Glomerular visceral epithelial cell (primary cell): ENCODE data around the gene CNTNAP2.
"Not testable (repeated sequence)": the region's sequence is repeated elsewhere in the genome, so short reads cannot be mapped to it uniquely, and the experiment has no call there.

Experiments used
- DNase-seq: peaks from one replicate; pipeline ENCODE4 v3.0.0-alpha.2; 2016; ENCODE audit errors: extremely low spot score

The CNTNAP2 gene

GRCh38 chr7:147759327-147759943 is 1642.8 kb downstream of the CNTNAP2 start:
- no peak for DNase-seq

- no peak for DNase-seq
These were observed 1648.7 kb downstream of the CNTNAP2 start for GRCh38 chr7:147765301-147765700.

GRCh38 chr7:147771344-147771743 is 1654.7 kb downstream of the CNTNAP2 start:
- DNase-seq, result no peak

DNA sequence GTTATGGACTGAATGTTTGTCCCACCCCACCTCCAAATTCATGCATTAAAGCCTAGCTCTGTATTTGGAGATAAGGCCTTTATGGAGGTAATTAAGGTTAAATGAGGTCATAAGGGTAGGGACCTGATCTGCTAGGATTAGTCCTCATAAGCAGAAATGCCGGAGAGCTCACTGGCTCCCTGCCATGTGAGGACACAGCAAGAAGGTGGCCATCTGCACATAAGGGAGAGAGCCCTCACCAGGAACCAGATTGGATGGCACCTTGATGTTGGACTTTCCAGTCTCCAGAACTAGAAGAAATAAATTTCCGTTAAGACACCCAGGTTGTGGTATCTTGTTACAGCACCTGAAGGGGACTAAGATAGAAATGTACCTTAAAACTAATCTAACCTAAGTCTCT is 1657.9 kb downstream of the CNTNAP2 start:
- no peak for DNase-seq

DNA sequence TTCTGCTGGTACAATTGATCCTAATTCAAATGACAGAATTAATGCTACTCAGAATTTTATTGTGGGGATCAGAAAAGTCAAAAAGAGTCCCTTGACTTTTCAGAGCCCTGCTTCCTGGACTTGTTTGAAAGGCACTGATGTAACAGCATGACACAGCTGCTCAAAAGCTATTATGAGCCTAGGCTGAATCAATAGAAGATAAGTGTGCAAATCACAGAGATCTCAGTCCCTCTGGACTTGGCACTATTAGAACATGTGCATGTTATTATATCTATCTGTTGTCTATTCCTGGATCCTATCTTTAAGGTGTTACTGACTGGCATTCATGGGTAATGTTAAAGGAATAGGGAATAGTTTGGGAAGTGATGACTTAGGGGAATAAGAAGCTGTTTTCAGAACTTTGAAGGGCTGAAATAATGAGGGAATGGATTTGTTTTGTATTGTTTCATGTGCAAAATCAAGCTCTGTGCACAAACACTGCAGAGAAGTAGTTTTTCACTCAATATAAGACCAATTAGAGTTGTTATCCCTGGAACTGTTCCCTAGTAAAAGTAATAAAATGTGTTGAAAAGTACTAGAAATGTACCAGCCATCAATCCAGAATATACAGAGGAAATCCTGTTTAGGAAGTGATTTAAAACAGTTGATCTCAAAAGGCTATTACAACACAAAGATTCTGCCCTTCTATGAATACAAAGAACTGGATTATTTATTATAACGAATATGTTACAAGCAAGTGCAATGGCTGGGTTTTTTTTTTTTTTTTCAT is 1659.1 kb downstream of the CNTNAP2 start:
- DNase-seq, result no peak

DNA sequence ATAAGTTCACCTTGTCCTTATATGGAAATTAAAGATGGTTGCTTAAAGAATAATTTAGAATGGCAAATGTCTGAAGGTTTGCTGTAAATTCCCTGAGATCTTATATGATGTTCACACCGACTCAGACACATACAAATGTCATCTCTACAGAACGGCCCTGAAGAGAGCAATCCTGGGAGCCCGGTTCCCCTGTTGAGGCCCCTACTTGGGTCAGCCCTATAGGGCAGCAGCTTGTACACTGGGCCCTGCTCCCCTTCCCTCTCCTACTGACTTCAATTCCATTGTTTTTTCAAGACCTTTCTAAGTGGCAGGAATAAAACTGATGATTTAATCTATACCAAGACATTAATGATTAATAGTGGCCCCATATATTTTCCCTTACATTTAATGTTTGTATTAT is 1660.7 kb downstream of the CNTNAP2 start:
- no peak for DNase-seq

DNA sequence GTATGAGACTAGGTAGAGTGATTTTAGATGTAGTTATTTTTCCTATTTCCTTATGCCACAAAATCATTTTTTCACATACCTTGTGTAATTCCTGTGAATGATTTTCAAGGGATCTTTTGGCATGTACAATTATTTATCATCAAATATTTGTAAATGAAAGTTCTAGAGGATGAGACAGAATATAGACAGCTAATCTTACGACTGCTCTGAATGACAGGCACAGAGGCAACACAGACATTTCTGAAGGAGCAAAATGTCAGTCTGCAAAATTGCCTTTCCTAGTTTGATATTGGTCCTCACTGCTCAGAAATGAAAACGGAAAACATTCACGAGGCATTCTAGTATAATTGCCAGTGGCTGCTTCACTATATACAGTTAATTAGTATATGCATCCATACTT is 1663.3 kb downstream of the CNTNAP2 start:
- no peak for DNase-seq

DNA sequence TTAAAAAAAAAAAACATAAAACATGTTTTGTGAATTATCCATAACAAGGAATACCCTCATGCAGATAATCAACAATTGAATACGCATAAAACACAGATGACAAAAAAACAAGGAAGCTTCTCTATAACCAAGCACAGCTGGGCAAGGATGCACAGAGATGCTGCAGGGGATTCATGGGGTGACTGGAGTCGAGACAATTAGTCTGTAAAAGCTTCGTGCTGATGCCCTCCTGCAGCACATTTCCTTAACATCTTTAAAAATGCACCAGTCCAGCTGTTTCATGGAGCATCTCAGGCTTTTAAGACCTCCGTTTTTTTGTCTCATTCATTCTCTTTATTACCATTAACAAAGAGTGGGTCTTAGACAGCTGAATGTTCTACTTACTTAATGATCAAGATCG is 1680.0 kb downstream of the CNTNAP2 start:
- no peak for DNase-seq

- DNase-seq, result no peak
These were observed 1681.4 kb downstream of the CNTNAP2 start for GRCh38 chr7:147798001-147798400.

DNA sequence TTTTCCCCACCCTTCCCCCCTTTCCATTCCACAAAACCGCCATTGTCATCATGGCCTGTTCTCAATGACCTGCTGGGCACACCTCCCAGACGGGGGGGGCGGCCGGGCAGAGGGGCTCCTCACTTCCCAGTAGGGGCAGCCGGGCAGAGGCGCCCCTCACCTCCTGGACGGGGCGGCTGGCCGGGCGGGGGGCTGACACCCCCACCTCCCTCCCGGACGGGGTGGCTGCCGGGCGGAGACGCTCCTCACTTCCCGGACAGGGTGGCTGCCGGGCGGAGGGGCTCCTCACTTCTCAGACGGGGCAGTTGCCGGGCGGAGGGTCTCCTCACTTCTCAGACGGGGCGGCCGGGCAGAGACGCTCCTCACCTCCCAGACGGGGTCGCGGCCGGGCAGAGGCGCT is 1685.2 kb downstream of the CNTNAP2 start:
- not testable (repeated sequence) for DNase-seq

- no peak for DNase-seq
These were observed 1686.5 kb downstream of the CNTNAP2 start for GRCh38 chr7:147803151-147803550.

- no peak for DNase-seq
These were observed 1687.0 kb downstream of the CNTNAP2 start for GRCh38 chr7:147803606-147804005.

DNA sequence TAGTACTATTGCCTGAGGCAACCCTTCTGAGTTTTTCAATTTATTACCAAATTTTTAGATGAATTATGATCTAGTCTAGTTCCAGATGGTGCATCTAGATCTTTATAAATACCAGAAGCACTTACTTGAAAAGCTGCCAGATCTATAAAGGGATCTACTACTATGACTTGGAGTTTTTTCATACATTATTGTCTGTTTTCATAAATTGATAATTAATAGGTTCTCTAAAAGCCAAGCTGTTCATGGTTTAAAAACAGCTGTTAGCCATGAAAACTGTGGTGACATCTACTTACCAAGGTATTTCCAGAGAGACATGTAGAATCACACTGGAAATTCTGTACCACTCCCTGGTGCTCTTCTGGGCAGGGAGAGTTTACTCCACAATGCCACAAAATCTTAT is 1687.4 kb downstream of the CNTNAP2 start:
- no peak for DNase-seq

DNA sequence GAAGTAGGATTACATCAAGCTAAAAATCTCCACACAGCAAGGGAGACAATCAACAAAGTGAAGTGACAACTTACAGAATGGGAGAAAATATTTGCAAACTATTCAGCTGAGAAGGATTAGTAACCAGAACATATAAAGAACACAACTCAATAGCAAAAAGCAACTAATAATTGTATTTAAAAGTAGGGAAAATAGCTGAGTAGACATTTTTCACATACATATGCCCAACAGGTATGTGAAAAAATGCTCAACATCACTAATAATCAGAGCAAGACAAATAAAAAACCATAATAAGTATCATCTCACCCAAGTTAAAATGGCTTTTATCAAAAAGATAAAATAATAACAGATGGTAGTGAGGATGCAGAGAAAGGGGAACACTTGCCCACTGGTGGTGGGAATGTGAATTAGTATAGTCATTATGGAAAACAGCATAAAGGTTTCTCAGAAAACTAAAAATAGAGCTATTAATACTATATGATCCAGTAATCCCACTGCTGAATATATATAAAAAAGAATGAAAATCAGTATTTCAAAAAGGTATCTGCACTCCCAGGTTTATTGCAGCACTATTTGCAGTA is 1689.5 kb downstream of the CNTNAP2 start:
- DNase-seq, result no peak

DNA sequence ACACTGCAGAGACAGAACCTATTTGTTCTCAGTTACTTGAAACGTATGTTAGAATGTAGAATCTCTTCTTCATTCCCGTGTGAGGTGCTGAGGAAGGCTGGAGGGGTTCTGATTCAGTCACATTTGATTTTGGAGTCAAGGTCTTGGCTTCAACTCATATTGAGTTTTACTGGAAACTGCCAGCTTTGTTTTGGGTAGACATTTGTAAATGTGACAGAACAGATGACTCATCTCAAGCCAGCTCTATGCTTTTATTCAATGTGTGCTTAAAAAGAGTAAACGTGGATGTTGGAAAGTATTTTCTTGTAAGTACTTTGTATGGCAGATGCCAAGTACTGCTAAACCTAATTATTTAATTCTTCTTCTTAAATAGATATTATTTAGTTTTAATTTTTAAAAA is 1693.2 kb downstream of the CNTNAP2 start:
- DNase-seq, result no peak

DNA sequence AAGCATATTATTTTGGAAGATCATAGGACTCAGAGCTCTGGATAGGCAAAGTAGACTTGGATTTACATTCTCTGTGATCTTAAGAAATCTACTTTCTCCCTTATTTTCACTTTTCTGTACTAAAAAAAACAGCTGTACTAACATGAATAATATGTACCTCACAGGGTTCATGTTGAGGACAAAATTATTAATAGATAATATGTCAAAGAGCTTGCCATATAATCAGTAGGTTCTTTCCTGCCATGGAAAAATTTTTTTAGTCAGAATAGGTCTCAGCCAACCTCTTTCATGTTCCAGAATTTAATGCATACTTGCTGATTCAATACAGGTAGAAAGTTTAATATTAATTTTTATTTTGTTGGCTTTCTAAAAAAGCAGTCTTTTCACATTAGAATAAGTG is 1693.7 kb downstream of the CNTNAP2 start:
- no peak for DNase-seq

DNA sequence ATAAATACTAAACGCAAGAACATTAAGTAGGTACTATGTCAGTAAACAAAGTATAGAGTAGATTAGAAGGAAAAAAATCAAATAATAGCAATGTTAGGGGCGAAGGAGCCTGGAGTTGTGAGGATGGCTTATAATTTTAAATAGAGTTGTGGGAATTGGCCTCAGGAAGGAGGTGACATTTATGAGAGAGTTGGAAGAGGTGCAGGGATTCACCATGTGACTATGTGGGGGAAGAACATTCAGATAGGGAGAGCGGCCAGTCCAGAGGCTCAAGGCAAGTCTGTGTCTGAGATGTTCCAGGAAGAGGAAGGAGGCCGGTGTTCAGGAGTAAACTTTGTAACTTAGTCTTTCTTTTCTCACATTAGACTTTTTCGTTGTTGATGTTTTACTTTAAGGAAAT is 1695.3 kb downstream of the CNTNAP2 start:
- no peak for DNase-seq

- no peak for DNase-seq
These were observed 1696.7 kb downstream of the CNTNAP2 start for GRCh38 chr7:147813316-147813715.

GRCh38 chr7:147818317-147818716 is 1701.7 kb downstream of the CNTNAP2 start:
- DNase-seq, result no peak

- DNase-seq, result no peak
These were observed 1708.1 kb downstream of the CNTNAP2 start for GRCh38 chr7:147824671-147825070.

GRCh38 chr7:147829016-147829415 is 1712.4 kb downstream of the CNTNAP2 start:
- DNase-seq, result no peak

DNA sequence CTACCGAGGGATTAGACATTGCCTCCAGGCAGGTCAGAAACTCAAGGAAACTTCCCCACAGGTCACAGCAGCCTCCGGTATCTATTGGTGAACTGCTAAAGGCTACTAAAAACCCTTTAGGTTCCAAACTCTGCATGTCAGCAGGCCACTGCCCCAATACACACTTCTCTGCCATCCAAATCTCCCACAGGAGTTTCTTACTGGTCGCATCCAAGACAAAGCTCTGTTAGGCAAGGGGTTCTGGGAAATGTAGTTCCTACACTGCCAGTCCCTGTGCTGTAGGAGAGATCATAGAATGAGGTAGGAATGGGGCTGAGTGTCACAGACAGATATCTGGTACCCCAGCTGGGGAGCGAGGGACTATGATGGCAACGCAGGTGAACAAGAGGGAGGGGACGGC is 1717.0 kb downstream of the CNTNAP2 start:
- no peak for DNase-seq

DNA sequence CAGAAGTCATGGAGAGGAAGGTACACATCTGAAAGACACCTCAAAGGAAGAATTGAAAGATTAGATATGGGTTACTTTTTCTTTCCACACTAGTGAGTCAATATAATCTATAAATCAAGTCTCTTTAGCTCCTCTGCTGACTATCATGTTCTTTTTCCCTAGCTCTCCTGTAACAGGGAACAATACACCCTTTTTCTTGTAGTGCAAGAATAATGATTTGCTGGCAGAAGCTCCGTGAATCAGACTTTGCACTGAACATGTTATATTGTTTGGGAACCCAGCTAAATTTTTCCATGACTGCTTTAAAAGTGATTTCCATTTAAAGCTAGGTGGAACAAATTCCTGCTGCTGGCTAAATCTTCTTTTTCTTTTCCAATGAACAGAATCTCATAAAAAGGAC is 1717.4 kb downstream of the CNTNAP2 start:
- DNase-seq, result no peak
